A673 (cell line): ENCODE results near the gene OR5M3. TPM values are rescaled to one million over a fixed set of nuclear protein-coding genes. Genes with fewer than 3 reads are reported as not detected.

Source experiments
- BruUV-seq: library from RNA; stranded (reverse); fragments of 400-500 nt; replicated peaks from 2 replicates; lab custom pipeline; 2021; lab: Mats Ljungman, UMichigan
- CTCF ChIA-PET: fragments of 300-600 bp; sonication (Branson Sonifier 250); formaldehyde crosslinking; loops from one replicate; lab custom pipeline; 2022; ENCODE audit warnings: antibody characterized with exemption; lab: Charles Lee
- POLR2A ChIA-PET: fragments of 300-600 bp; sonication (Branson Sonifier 250); formaldehyde crosslinking; loops from one replicate; lab custom pipeline; 2022; ENCODE audit warnings: antibody characterized with exemption; ENCODE audit not compliant: low non-redundant PET; lab: Charles Lee
- DNase-seq: peaks from one replicate; pipeline ENCODE4 v3.0.0-alpha.2; 2015; ENCODE audit warnings: low spot score
- H3K27ac ChIP-seq: fragments of 200-600 bp; sonication (generic); 2 replicates; pipeline ENCODE4 v1.5.1; 2016; ENCODE audit warnings: mixed run types, low read depth, mild to moderate bottlenecking, mixed read lengths, antibody characterized with exemption, low read length; ENCODE audit not compliant: poor library complexity, severe bottlenecking
- H3K27me3 ChIP-seq: fragments of 200-600 bp; sonication (generic); replicated peaks from 2 replicates; pipeline ENCODE4 v1.6.1; 2017; ENCODE audit warnings: mixed run types, low read depth, mild to moderate bottlenecking, mixed read lengths, antibody characterized with exemption, low read length; ENCODE audit not compliant: insufficient read depth, poor library complexity
- H3K36me3 ChIP-seq: fragments of 200-600 bp; sonication (generic); 2 replicates; pipeline ENCODE4 v1.6.1; 2016; ENCODE audit warnings: mixed run types, mild to moderate bottlenecking, mixed read lengths, antibody characterized with exemption, low read length; ENCODE audit not compliant: insufficient read depth, poor library complexity, severe bottlenecking
- H3K4me1 ChIP-seq: fragments of 200-600 bp; sonication (generic); 2 replicates; pipeline ENCODE4 v1.6.1; 2017; ENCODE audit warnings: mixed run types, mild to moderate bottlenecking, mixed read lengths, antibody characterized with exemption, low read length; ENCODE audit not compliant: insufficient read depth, poor library complexity, severe bottlenecking
- H3K4me3 ChIP-seq: fragments of 200-600 bp; sonication (generic); 2 replicates; pipeline ENCODE4 v1.5.1; 2016; ENCODE audit warnings: low read depth, mixed run types, mild to moderate bottlenecking, mixed read lengths, low read length; ENCODE audit not compliant: poor library complexity, severe bottlenecking
- H3K9me3 ChIP-seq: fragments of 200-600 bp; sonication (generic); 2 replicates; pipeline ENCODE4 v1.6.1; 2016; ENCODE audit warnings: mixed run types, low read depth, mild to moderate bottlenecking, mixed read lengths, antibody characterized with exemption, low read length; ENCODE audit not compliant: poor library complexity, severe bottlenecking
- EZH2 ChIP-seq: fragments of 200-600 bp; sonication (generic); IDR thresholded peaks from 2 replicates; pipeline ENCODE4 v1.6.1; 2017; ENCODE audit warnings: borderline replicate concordance, low read depth, mild to moderate bottlenecking, mixed read lengths, antibody characterized with exemption, low read length; ENCODE audit not compliant: poor library complexity, severe bottlenecking
- intact Hi-C: fragments of 100-400 bp; cut with micrococcal nuclease; formaldehyde crosslinking; loops from one replicate; pipeline ENCODE4 v1.10.0; 2022; ENCODE audit not compliant: unreplicated experiment
- total RNA-seq: library from RNA; stranded (reverse); gene quantifications from 2 replicates; pipeline ENCODE4 v1.2.3, GENCODE V29; 2021
- TF ChIP-seq, protein P1 (sequence below): fragments of 300-800, 200-600 bp; sonication (generic); conservative IDR thresholded peaks from 2 replicates; pipeline ENCODE4 v1.5.1; 2017; ENCODE audit warnings: low read depth, mild to moderate bottlenecking, antibody characterized with exemption, low read length, moderate library complexity, mixed read lengths

OR5M3 gene
- total RNA-seq, 1 experiment from 2014 or later = not detected

DNA sequence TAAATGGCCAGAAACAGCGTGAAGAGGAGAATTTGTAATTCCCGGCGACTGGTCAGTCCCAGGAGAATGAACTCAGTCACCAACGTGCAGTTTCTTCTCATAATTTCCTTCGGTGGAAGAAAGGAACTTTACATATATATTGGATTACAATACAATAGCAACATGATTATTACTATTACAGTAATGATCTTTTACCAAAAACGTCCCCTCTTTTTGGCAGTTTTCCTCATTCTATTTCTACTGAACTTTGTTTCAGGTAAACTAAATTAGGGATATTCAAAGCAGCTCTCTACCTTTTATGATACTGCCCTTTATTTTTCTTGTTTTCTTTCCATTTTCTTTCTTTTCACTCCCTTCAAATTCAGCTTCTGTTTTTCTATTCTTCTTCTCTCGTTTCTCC, 18.1 kb upstream of the OR5M3 start, which contains the start of gene OR5M8:
Gene OR5M8, minus strand, starts transcription at position 101 of the 400 bp plus-strand sequence. Its CDS starts 0 bp downstream, at position 101.
- BruUV-seq = no TSS peak
- intact Hi-C loops = no loop called here
- no peak for DNase-seq
- TF ChIP-seq, protein P1, sequence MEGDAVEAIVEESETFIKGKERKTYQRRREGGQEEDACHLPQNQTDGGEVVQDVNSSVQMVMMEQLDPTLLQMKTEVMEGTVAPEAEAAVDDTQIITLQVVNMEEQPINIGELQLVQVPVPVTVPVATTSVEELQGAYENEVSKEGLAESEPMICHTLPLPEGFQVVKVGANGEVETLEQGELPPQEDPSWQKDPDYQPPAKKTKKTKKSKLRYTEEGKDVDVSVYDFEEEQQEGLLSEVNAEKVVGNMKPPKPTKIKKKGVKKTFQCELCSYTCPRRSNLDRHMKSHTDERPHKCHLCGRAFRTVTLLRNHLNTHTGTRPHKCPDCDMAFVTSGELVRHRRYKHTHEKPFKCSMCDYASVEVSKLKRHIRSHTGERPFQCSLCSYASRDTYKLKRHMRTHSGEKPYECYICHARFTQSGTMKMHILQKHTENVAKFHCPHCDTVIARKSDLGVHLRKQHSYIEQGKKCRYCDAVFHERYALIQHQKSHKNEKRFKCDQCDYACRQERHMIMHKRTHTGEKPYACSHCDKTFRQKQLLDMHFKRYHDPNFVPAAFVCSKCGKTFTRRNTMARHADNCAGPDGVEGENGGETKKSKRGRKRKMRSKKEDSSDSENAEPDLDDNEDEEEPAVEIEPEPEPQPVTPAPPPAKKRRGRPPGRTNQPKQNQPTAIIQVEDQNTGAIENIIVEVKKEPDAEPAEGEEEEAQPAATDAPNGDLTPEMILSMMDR = no peak
- no peak for TF ChIP-seq EZH2
- ChIA-PET POLR2A (no interaction called here), CTCF (no interaction called here)
- Histone ChIP-seq H3K4me1 (no peaks in the 10 kb centered on the region), H3K4me3 (no peak within 1 kb of the TSS), H3K36me3 (no peaks in the 10 kb centered on the region), H3K27ac (no peak within 1 kb of the TSS), H3K27me3 (no peaks in the 10 kb centered on the region), H3K9me3 (peaks cover 2% of the 10 kb centered on the region)

DNA sequence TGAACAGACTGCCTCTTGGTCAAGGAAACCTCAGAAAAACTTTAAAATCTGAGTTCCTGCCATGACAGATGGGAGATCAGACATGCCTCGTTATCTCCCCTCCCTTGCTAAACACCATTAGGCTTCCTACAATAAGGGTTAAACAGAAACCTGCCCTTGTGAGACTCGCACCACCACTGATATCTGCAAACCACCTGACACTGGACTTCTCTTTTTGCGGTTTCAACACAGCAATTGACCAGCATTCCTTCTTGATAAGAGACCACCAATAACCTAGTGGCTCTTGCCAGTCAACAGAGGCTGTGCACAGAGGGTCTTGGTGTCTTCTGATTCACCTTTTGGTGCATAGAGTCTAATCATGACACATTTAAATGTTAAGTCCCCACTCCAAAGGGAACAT, 13.6 kb upstream of the OR5M3 start:
- no peak overlapping the region for H3K4me3 ChIP-seq
- intact Hi-C loops = no loop called here
- POLR2A ChIA-PET = no interaction called here
- H3K27ac ChIP-seq = no peak overlapping the region
- CTCF ChIA-PET = no interaction called here
- H3K9me3 ChIP-seq = peaks cover 2% of the 10 kb centered on the region
- no peaks in the 10 kb centered on the region for H3K27me3 ChIP-seq
- no peak for TF ChIP-seq EZH2
- TF ChIP-seq, protein P1 = no peak
- H3K36me3 ChIP-seq = no peaks in the 10 kb centered on the region
- H3K4me1 ChIP-seq = no peaks in the 10 kb centered on the region
- no TSS peak for BruUV-seq
- DNase-seq = no peak

DNA sequence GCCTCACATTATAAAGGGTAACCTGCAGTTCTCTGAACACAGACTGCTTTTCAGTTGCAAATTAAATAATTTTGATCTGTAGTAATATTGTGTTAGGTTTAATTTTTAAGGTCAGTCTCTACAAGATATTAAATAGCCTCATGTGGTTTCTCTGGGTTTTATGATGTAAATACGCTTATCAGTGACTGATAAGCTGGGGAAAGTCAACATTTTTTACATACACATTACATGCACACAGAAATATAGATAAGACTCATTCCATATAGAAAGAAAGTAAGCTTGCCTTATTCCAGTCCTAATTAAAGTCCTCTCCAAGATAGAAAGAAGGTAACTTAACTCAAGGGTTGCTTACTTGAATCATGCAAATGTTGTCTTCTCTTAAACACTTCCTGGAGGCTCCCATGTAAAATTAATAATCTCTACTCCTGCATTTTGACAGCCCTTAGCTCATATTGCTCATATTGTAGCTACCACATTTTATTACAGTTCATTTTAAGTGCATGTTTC, 1.6 kb upstream of the OR5M3 start:
- H3K36me3 ChIP-seq = no peaks in the 10 kb centered on the region
- H3K9me3 ChIP-seq = no peaks in the 10 kb centered on the region
- no peaks in the 10 kb centered on the region for H3K4me1 ChIP-seq
- H3K27ac ChIP-seq = no peak overlapping the region
- no peaks in the 10 kb centered on the region for H3K27me3 ChIP-seq
- no peak for DNase-seq
- intact Hi-C loops = no loop called here
- BruUV-seq = no TSS peak
- H3K4me3 ChIP-seq = no peak overlapping the region
- ChIA-PET CTCF (no interaction called here), POLR2A (no interaction called here)
- no peak for TF ChIP-seq EZH2
- TF ChIP-seq, protein P1 = no peak
